OCI-LY3 (cell line): Measurements from ENCODE around the gene CCND3.

Experiments used
- CTCF ChIP-seq: fragments of 200-600, 300-600 bp; sonication (generic); IDR thresholded peaks from 2 replicates; pipeline ENCODE4 v1.5.1; 2014; ENCODE audit warnings: antibody characterized with exemption, low read length, low read depth
- EZH2phosphoT487 ChIP-seq: fragments of 200-600 bp; shearing (Covaris generic); IDR thresholded peaks from 2 replicates; pipeline ENCODE4 v1.6.1; 2018; ENCODE audit warnings: antibody characterized with exemption, mixed run types, low read depth

GRCh38 chr6:41976794-41977484, 35.3 kb upstream of the CCND3 start:
- TF ChIP-seq EZH2phosphoT487, result no peak
- TF ChIP-seq CTCF, result no peak
